Lower leg skin (tissue), 4 donors: ENCODE measurements around the gene FARP1. TPM values are rescaled to one million over a fixed set of nuclear protein-coding genes. Genes with fewer than 3 reads are reported as not detected.

ENCODE experiments used
- DNase-seq, 2 donors: peaks; one replicate each; pipeline ENCODE4 v3.0.0-alpha.2; 2019; ENCODE audit warnings: low spot score in 2 of 2
- H3K4me3 ChIP-seq: fragments of 200-600 bp; sonication (generic); 2 replicates; pipeline ENCODE4 v1.5.1; 2017; ENCODE audit warnings: mild to moderate bottlenecking, low read depth; ENCODE audit not compliant: poor library complexity, severe bottlenecking
- CTCF ChIP-seq, 3 donors: fragments of 450-650 bp; IDR thresholded peaks; one replicate each; pipeline ENCODE4 v1.5.1; 2016; ENCODE audit warnings: antibody characterized with exemption in 3 of 3, mild to moderate bottlenecking in 3 of 3, moderate library complexity in 2 of 3
- POLR2A ChIP-seq, 2 donors: fragments of 450-650 bp; IDR thresholded peaks; one replicate each; pipeline ENCODE4 v1.6.1; 2016 to 2017; ENCODE audit warnings: antibody characterized with exemption in 2 of 2, mild to moderate bottlenecking in 1 of 2, moderate library complexity in 1 of 2
- WGBS, 2 donors: methylation state at CpG; one replicate each; pipeline ENCODE4 v1.1.5; 2018; 5-methylcytosine and 5-hydroxymethylcytosine counted together
- intact Hi-C: fragments of 100-400 bp; cut with DNase I; formaldehyde crosslinking; loops from one replicate; pipeline ENCODE4 v1.15.0; 2023; ENCODE audit warnings: low total_unique reads
- total RNA-seq, 4 donors: library from RNA; depleted of rRNA; stranded (reverse); fragments of >200 nt; gene quantifications; one replicate each; pipeline ENCODE4 v1.1.0, GENCODE V29; 2016

The FARP1 gene
- total RNA-seq, 4 donors from 2014 or later: 4.9 to 26.2 (median 13.3) TPM

- peak in 1 of 2 donors; percentile 54 for DNase-seq
- intact Hi-C loops: no loop called here
- whole genome bisulfite sequencing, 2 donors: 90 to 96% methylated on average over 8 of the region's 8 CpGs
- TF ChIP-seq POLR2A (IDR thresholded peaks at IDR 0.05) (no peak), CTCF (IDR thresholded peaks at IDR 0.05) (no peak)
- no peak overlapping the region for H3K4me3 ChIP-seq
Measured at GRCh38 chr13:98351636-98352035, 208.7 kb downstream of the FARP1 start.

- DNase-seq: peak in 1 of 2 donors; percentile 39
- WGBS, 2 donors: 91% methylated on average over 4 of the region's 4 CpGs
- TF ChIP-seq POLR2A (IDR thresholded peaks at IDR 0.05): no peak
- no peak for TF ChIP-seq CTCF (IDR thresholded peaks at IDR 0.05)
- H3K4me3 ChIP-seq: no peak overlapping the region
- intact Hi-C loops: no loop called here
Measured at GRCh38 chr13:98352226-98352625, 209.3 kb downstream of the FARP1 start.

DNA sequence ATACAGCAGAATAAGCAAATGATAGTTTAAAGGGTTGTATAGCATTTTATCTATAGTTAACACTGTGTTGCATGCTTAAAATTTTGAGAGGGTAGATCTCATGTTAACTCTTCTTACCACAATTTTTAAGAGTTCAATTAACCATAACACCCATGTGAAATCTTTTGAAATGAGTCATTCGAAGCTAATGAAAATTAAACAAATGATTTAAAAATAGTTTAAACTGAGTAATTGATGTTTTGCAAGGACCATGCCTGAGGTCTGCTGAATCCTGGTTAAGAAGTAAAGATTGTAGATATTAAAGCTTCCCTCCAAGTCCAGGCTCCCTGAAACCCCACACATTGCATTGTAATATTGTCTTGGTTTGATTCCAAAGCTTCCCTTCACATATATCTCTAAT lies 210.9 kb downstream of the FARP1 start:
- H3K4me3 ChIP-seq: no peak overlapping the region
- no peak for DNase-seq
- intact Hi-C loops: no loop called here
- TF ChIP-seq CTCF (IDR thresholded peaks at IDR 0.05) (no peak), POLR2A (IDR thresholded peaks at IDR 0.05) (no peak)
- 56 to 72% methylated on average over 1 of the region's 1 CpG for WGBS, 2 donors

DNA sequence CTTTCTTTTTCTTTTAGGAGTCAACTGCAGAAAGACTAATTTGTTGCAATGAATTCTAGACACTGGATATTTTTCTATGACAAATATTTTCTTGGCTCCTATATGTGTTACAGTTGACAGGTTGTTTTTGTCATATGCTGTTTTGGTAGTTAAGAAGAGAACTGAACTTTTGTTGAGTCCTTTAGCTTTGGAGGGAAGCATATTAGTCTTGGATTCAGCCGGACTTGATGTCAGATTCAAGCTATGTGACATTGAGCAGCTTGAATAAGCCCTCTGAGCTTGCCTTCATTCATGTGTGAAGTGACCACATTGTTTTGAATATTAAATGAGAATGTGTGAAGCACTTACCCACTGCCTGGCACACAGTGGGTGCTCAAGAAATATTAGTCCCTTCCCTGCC lies 216.0 kb downstream of the FARP1 start:
- intact Hi-C loops: no loop called here
- TF ChIP-seq POLR2A (IDR thresholded peaks at IDR 0.05): no peak
- no peak for TF ChIP-seq CTCF (IDR thresholded peaks at IDR 0.05)
- no peak overlapping the region for H3K4me3 ChIP-seq
- 75 to 100% methylated on average over 1 of the region's 1 CpG for WGBS, 2 donors
- no peak for DNase-seq

DNA sequence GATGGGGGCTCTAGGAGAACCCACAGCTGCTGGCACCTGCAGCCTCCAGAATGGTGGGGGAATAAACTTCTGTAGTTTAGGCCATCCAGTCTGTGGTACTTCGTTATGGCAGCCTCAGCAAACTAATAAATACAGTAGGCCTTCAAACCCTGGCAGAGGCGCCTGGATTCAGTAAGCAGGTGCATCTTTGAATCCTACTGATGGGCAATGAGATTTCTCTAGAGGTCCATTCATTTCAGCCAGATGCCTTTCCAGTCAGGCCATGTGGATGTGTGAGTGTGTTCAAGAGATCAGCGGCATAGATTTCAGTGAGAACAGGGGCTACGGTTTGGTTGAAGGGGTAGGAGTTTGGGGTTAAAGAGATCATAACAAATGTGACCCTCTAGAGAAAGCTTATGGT lies 217.7 kb downstream of the FARP1 start:
- no peak for DNase-seq
- WGBS, 2 donors: 96 to 97% methylated on average over 4 of the region's 4 CpGs
- TF ChIP-seq CTCF (IDR thresholded peaks at IDR 0.05) (no peak), POLR2A (IDR thresholded peaks at IDR 0.05) (no peak)
- no peak overlapping the region for H3K4me3 ChIP-seq
- intact Hi-C loops: no loop called here

GRCh38 chr13:98363326-98363725 lies 220.4 kb downstream of the FARP1 start:
- no peak overlapping the region for H3K4me3 ChIP-seq
- no peak for DNase-seq
- 93 to 95% methylated on average over 5 of the region's 5 CpGs for WGBS, 2 donors
- TF ChIP-seq CTCF (IDR thresholded peaks at IDR 0.05) (no peak), POLR2A (IDR thresholded peaks at IDR 0.05) (no peak)
- intact Hi-C loops: no loop called here
